ENCODE results near the gene SCYGR2. TPM values are rescaled to one million over a fixed set of nuclear protein-coding genes. Genes with fewer than 3 reads are reported as not detected.

SCYGR2 gene
- total RNA-seq, 2 experiments from 2014 or later = not detected

- Histone ChIP-seq H3K9me2 (ENCODE audit: insufficient read depth, low read length) (no peaks in the 10 kb centered on the region), H3K4me1 (ENCODE audit: insufficient read depth, low read length, poor library complexity, severe bottlenecking) (no peaks in the 10 kb centered on the region), H3K4me3 (ENCODE audit: low read depth, low read length, poor library complexity, severe bottlenecking) (no peak overlapping the region), H2AFZ (ENCODE audit: low read length) (no peak overlapping the region), H3K36me3 (ENCODE audit: insufficient read depth, low read length) (no peaks in the 10 kb centered on the region), H3K27ac (ENCODE audit: low read depth, low read length, poor library complexity, severe bottlenecking) (no peak overlapping the region), H3K4me2 (ENCODE audit: low read length) (no peak overlapping the region), H4K20me1 (ENCODE audit: insufficient read depth, low read length) (no peaks in the 10 kb centered on the region), H3K79me2 (ENCODE audit: insufficient read depth, low read depth, low read length) (no peaks in the 10 kb centered on the region), H3K9me3 (ENCODE audit: low read length) (no peaks in the 10 kb centered on the region)
- TF ChIP-seq CTCF (conservative IDR thresholded peaks at IDR 0.05; ENCODE audit: low read length) (no peak), EZH2phosphoT487 (IDR thresholded peaks at IDR 0.05; ENCODE audit: borderline replicate concordance, low read depth, low read length) (no peak)
- POLR2A ChIA-PET = no interaction called here
- CTCF ChIA-PET (ENCODE audit: unreplicated experiment) = no interaction called here
- no TSS peak for BruUV-seq (replicated peaks)
- DNase-seq (ENCODE audit: low spot score) = no peak
- intact Hi-C loops (cut with micrococcal nuclease; ENCODE audit: unreplicated experiment) = no loop called here
These were observed 24.5 kb downstream of the SCYGR2 start for GRCh38 chr2:227623226-227623625.

GRCh38 chr2:227625420-227625819, 26.7 kb downstream of the SCYGR2 start:
- Histone ChIP-seq H3K79me2 (ENCODE audit: insufficient read depth, low read depth, low read length) (no peaks in the 10 kb centered on the region), H3K9me3 (ENCODE audit: low read length) (no peaks in the 10 kb centered on the region)
- TF ChIP-seq EZH2phosphoT487 (IDR thresholded peaks at IDR 0.05; ENCODE audit: borderline replicate concordance, low read depth, low read length) (no peak), CTCF (conservative IDR thresholded peaks at IDR 0.05; ENCODE audit: low read length) (no peak)

GRCh38 chr2:227626580-227627151, 28.0 kb downstream of the SCYGR2 start:
- no peak overlapping the region for H3K27ac ChIP-seq (ENCODE audit: low read depth, low read length, poor library complexity, severe bottlenecking)
- CTCF ChIA-PET (ENCODE audit: unreplicated experiment) = no interaction called here
- BruUV-seq (replicated peaks) = no TSS peak
- H3K9me2 ChIP-seq (ENCODE audit: insufficient read depth, low read length) = no peaks in the 10 kb centered on the region
- no peaks in the 10 kb centered on the region for H3K36me3 ChIP-seq (ENCODE audit: insufficient read depth, low read length)
- no peak for DNase-seq (ENCODE audit: low spot score)
- no peak overlapping the region for H3K4me2 ChIP-seq (ENCODE audit: low read length)
- intact Hi-C loops (cut with micrococcal nuclease; ENCODE audit: unreplicated experiment) = no loop called here
- H3K9me3 ChIP-seq (ENCODE audit: low read length) = no peaks in the 10 kb centered on the region
- no peak overlapping the region for H3K4me3 ChIP-seq (ENCODE audit: low read depth, low read length, poor library complexity, severe bottlenecking)
- H2AFZ ChIP-seq (ENCODE audit: low read length) = no peak overlapping the region
- H3K79me2 ChIP-seq (ENCODE audit: insufficient read depth, low read depth, low read length) = no peaks in the 10 kb centered on the region
- POLR2A ChIA-PET = interaction anchor here (0.6 kb wide), 1 partner anchor 9 kb away, joined by 5 read pairs; no protein-coding TSS in a partner anchor
- H4K20me1 ChIP-seq (ENCODE audit: insufficient read depth, low read length) = no peaks in the 10 kb centered on the region
- no peak for TF ChIP-seq EZH2phosphoT487 (IDR thresholded peaks at IDR 0.05; ENCODE audit: borderline replicate concordance, low read depth, low read length)
- no peak for TF ChIP-seq CTCF (conservative IDR thresholded peaks at IDR 0.05; ENCODE audit: low read length)
- no peaks in the 10 kb centered on the region for H3K4me1 ChIP-seq (ENCODE audit: insufficient read depth, low read length, poor library complexity, severe bottlenecking)

More at GRCh38 chr2:227625420-227625819, 26.7 kb downstream of the SCYGR2 start:
- Histone ChIP-seq H4K20me1 (ENCODE audit: insufficient read depth, low read length) (no peaks in the 10 kb centered on the region), H3K4me2 (ENCODE audit: low read length) (no peak overlapping the region), H3K36me3 (ENCODE audit: insufficient read depth, low read length) (no peaks in the 10 kb centered on the region), H3K9me2 (ENCODE audit: insufficient read depth, low read length) (no peaks in the 10 kb centered on the region), H3K27ac (ENCODE audit: low read depth, low read length, poor library complexity, severe bottlenecking) (no peak overlapping the region), H3K4me3 (ENCODE audit: low read depth, low read length, poor library complexity, severe bottlenecking) (no peak overlapping the region), H2AFZ (ENCODE audit: low read length) (no peak overlapping the region), H3K4me1 (ENCODE audit: insufficient read depth, low read length, poor library complexity, severe bottlenecking) (no peaks in the 10 kb centered on the region)
- BruUV-seq (replicated peaks) = no TSS peak
- no peak for DNase-seq (ENCODE audit: low spot score)
- intact Hi-C loops (cut with micrococcal nuclease; ENCODE audit: unreplicated experiment) = no loop called here
- ChIA-PET CTCF (ENCODE audit: unreplicated experiment) (no interaction called here), POLR2A (interaction anchor here (0.6 kb wide), 1 partner anchor 266 kb away, joined by 3 read pairs; no protein-coding TSS in a partner anchor)

Measured in OCI-LY7 (cell line).